22Rv1 (cell line): ENCODE measurements around the gene CAMK2G.

ENCODE experiments used
- CTCF ChIP-seq: fragments of 450-650 bp; IDR thresholded peaks from 2 replicates; pipeline ENCODE4 v1.5.1; 2017; ENCODE audit warnings: mild to moderate bottlenecking
- ZFX ChIP-seq: fragments of 450-650 bp; IDR thresholded peaks from 2 replicates; pipeline ENCODE4 v1.6.1; 2017; ENCODE audit warnings: antibody characterized with exemption, borderline replicate concordance

DNA sequence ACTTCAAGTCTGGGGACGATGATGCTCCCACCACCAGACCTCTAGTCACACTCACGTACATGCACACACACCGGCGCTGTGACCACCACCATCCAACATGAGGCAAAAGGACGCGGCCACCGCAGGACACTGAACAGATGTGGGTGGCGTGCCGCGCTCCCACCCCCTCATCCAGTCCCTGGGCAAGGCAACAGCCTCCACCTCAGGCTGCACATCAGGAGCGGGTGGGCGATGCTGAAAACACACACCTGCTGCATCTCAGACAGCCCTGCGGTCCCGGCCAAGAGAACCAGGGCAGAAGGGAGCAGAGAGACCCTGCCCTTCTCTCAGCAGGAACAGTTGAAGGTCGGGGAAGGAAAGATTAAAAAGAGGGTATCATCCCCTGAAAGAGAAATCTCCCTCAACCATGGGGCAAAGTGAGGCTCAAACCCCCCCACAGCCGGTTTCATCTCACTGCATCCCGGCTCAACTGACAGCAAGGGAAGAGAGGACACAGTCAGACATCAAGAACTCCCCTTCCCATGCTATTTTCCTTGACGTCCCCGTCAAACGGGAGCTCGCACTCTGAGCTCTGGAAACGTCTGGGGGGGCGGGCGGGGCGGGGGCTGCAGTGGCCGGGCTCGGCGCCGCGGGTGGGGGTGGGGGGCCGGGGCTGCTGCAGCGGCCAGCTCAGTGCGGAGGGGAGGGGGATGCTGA lies 1.1 kb downstream of the CAMK2G start:
- TF ChIP-seq CTCF (no peak), ZFX (no peak)
